ENCODE measurements around the gene KDM2B.
"Not testable (repeated sequence)": the region's sequence is repeated elsewhere in the genome, so short reads cannot be mapped to it uniquely, and the experiment has no call there.

Gene KDM2B

GRCh38 chr12:121584885-121585284 is 4.1 kb upstream of the KDM2B start:
- not testable (repeated sequence) for DNase-seq (ENCODE audit: low read depth, low spot score)

- not testable (repeated sequence) for DNase-seq (ENCODE audit: low read depth, low spot score)
Observed at GRCh38 chr12:121583334-121583661, 2.5 kb upstream of the KDM2B start.

GRCh38 chr12:121582583-121583333 is 1.9 kb upstream of the KDM2B start:
- DNase-seq (ENCODE audit: low read depth, low spot score) = no peak

- no peak for DNase-seq (ENCODE audit: low read depth, low spot score)
Observed at GRCh38 chr12:121581686-121582429, 1.0 kb upstream of the KDM2B start.

GRCh38 chr12:121579981-121580868 is 598 bp downstream of the KDM2B start:
- DNase-seq (ENCODE audit: low read depth, low spot score) = peak; percentile 16

GRCh38 chr12:121579190-121579791 is 1.5 kb downstream of the KDM2B start:
- DNase-seq (ENCODE audit: low read depth, low spot score) = peak; percentile 5

GRCh38 chr12:121578230-121579189 is 2.3 kb downstream of the KDM2B start:
- DNase-seq (ENCODE audit: low read depth, low spot score) = no peak

- DNase-seq (ENCODE audit: low read depth, low spot score) = no peak
Observed at GRCh38 chr12:121577443-121578180, 3.2 kb downstream of the KDM2B start.

- DNase-seq (ENCODE audit: low read depth, low spot score) = no peak
Observed at GRCh38 chr12:121576851-121577391, 3.9 kb downstream of the KDM2B start.

GRCh38 chr12:121575952-121576625 is 4.7 kb downstream of the KDM2B start:
- DNase-seq (ENCODE audit: low read depth, low spot score) = no peak

- no peak for DNase-seq (ENCODE audit: low read depth, low spot score)
Observed at GRCh38 chr12:121575051-121575450, 5.8 kb downstream of the KDM2B start.

- DNase-seq (ENCODE audit: low read depth, low spot score) = no peak
Observed at GRCh38 chr12:121574025-121574424, 6.8 kb downstream of the KDM2B start.

- no peak for DNase-seq (ENCODE audit: low read depth, low spot score)
Observed at GRCh38 chr12:121571920-121572319, 8.9 kb downstream of the KDM2B start.

GRCh38 chr12:121570467-121571283 is 10.1 kb downstream of the KDM2B start:
- DNase-seq (ENCODE audit: low read depth, low spot score) = no peak

GRCh38 chr12:121568971-121569751 is 11.7 kb downstream of the KDM2B start:
- DNase-seq (ENCODE audit: low read depth, low spot score) = no peak

GRCh38 chr12:121568518-121568917 is 12.3 kb downstream of the KDM2B start:
- DNase-seq (ENCODE audit: low read depth, low spot score) = no peak

- DNase-seq (ENCODE audit: low read depth, low spot score) = no peak
Observed at GRCh38 chr12:121565076-121565475, 15.7 kb downstream of the KDM2B start.

All from activated naive CD8-positive, alpha-beta T cell treated with anti-CD3 and anti-CD28 coated beads, Interleukin-2, amount 50 U/mL, for 16 hours (primary cell).